GM12864 (cell line): ENCODE results near the gene PC.
"Not testable (repeated sequence)": the region's sequence is repeated elsewhere in the genome, so short reads cannot be mapped to it uniquely, and the experiment has no call there.

ENCODE experiments used
- DNase-seq: peaks from one replicate; pipeline ENCODE4 v3.0.0-alpha.2; 2011; ENCODE audit warnings: low read depth
- H3K4me3 ChIP-seq: 2 replicates; pipeline ENCODE4 v1.5.1; 2011; ENCODE audit warnings: mild to moderate bottlenecking, low read depth, low read length, control low read depth
- CTCF ChIP-seq: IDR thresholded peaks from 2 replicates; pipeline ENCODE4 v1.5.1; 2011; ENCODE audit warnings: low read depth, mild to moderate bottlenecking, moderate library complexity, low read length, control low read depth, inconsistent platforms; ENCODE audit errors: missing control alignments

The PC gene

GRCh38 chr11:67001332-67001731 lies 43.1 kb upstream of the PC start:
- TF ChIP-seq CTCF = no peak
- H3K4me3 ChIP-seq = no peak overlapping the region
- DNase-seq = no peak

- H3K4me3 ChIP-seq = no peak overlapping the region
- no peak for DNase-seq
- no peak for TF ChIP-seq CTCF
Observed at GRCh38 chr11:66999555-66999954, 41.4 kb upstream of the PC start.

GRCh38 chr11:66996609-66997273 lies 38.6 kb upstream of the PC start:
- no peak overlapping the region for H3K4me3 ChIP-seq
- no peak for DNase-seq
- TF ChIP-seq CTCF = no peak

GRCh38 chr11:66992041-66992440 lies 33.9 kb upstream of the PC start:
- DNase-seq = no peak
- no peak overlapping the region for H3K4me3 ChIP-seq
- no peak for TF ChIP-seq CTCF

- H3K4me3 ChIP-seq, DNase-seq: not testable (repeated sequence)
Observed at GRCh38 chr11:66989360-66989759, 31.2 kb upstream of the PC start.

- DNase-seq, H3K4me3 ChIP-seq: not testable (repeated sequence)
Observed at GRCh38 chr11:66988741-66989140, 30.6 kb upstream of the PC start.

- H3K4me3 ChIP-seq = no peak overlapping the region
- DNase-seq = no peak
- no peak for TF ChIP-seq CTCF
Observed at GRCh38 chr11:66987924-66988637, 29.9 kb upstream of the PC start.

- no peak for DNase-seq
- H3K4me3 ChIP-seq = no peak overlapping the region
- TF ChIP-seq CTCF = no peak
Observed at GRCh38 chr11:66987158-66987620, 29.0 kb upstream of the PC start.
